K562 (cell line): ENCODE results near the gene SPINK8.

Source experiments
- ZKSCAN1 ChIP-seq: fragments of 150-350 bp; IDR thresholded peaks from 2 replicates; pipeline ENCODE4 v1.6.1; 2016; ENCODE audit warnings: low read depth, low read length
- ZNF253 ChIP-seq: fragments of 250-450 bp; sonication (Bioruptor Pico); conservative IDR thresholded peaks from 2 replicates; pipeline ENCODE4 v1.6.1; 2021; ENCODE audit warnings: mild to moderate bottlenecking
- ZNF274 ChIP-seq: IDR thresholded peaks from 2 replicates; pipeline ENCODE4 v1.6.1; 2011; ENCODE audit warnings: low read depth, mild to moderate bottlenecking, low read length, moderate library complexity, borderline replicate concordance
- TF ChIP-seq, protein P1 (sequence below), 3 experiments: IDR thresholded peaks in 2 of 3; conservative IDR thresholded peaks in 1 of 3; 2 replicates each; pipeline ENCODE4 v1.5.1; 2011 to 2012; ENCODE audit warnings: low read length in 3 of 3, mild to moderate bottlenecking in 3 of 3, control low read depth in 2 of 3, improper control_type of control experiment in 1 of 3, inconsistent platforms in 1 of 3, low read depth in 1 of 3, mixed read lengths in 1 of 3, moderate library complexity in 1 of 3; ENCODE audit not compliant: insufficient read depth in 2 of 3
- TF ChIP-seq, protein P2 (sequence below): fragments of 450-650 bp; IDR thresholded peaks from 2 replicates; pipeline ENCODE4 v1.6.1; 2014; ENCODE audit warnings: low read depth, mild to moderate bottlenecking, moderate library complexity, borderline replicate concordance

- no peak for TF ChIP-seq ZNF253 (CRISPR knock-in tag)
- TF ChIP-seq ZKSCAN1: no peak
- TF ChIP-seq, protein P1, sequence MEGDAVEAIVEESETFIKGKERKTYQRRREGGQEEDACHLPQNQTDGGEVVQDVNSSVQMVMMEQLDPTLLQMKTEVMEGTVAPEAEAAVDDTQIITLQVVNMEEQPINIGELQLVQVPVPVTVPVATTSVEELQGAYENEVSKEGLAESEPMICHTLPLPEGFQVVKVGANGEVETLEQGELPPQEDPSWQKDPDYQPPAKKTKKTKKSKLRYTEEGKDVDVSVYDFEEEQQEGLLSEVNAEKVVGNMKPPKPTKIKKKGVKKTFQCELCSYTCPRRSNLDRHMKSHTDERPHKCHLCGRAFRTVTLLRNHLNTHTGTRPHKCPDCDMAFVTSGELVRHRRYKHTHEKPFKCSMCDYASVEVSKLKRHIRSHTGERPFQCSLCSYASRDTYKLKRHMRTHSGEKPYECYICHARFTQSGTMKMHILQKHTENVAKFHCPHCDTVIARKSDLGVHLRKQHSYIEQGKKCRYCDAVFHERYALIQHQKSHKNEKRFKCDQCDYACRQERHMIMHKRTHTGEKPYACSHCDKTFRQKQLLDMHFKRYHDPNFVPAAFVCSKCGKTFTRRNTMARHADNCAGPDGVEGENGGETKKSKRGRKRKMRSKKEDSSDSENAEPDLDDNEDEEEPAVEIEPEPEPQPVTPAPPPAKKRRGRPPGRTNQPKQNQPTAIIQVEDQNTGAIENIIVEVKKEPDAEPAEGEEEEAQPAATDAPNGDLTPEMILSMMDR (IDR thresholded peaks at IDR 0.05 in 2 of 3, conservative IDR thresholded peaks at IDR 0.05 in 1 of 3; ENCODE audit: insufficient read depth in 2 of 3, low read depth in 1 of 3, low read length in 3 of 3): no peak
- TF ChIP-seq, protein P2, sequence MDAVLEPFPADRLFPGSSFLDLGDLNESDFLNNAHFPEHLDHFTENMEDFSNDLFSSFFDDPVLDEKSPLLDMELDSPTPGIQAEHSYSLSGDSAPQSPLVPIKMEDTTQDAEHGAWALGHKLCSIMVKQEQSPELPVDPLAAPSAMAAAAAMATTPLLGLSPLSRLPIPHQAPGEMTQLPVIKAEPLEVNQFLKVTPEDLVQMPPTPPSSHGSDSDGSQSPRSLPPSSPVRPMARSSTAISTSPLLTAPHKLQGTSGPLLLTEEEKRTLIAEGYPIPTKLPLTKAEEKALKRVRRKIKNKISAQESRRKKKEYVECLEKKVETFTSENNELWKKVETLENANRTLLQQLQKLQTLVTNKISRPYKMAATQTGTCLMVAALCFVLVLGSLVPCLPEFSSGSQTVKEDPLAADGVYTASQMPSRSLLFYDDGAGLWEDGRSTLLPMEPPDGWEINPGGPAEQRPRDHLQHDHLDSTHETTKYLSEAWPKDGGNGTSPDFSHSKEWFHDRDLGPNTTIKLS: no peak
- no peak for TF ChIP-seq ZNF274
Measured at GRCh38 chr3:48338635-48339034, 5.2 kb upstream of the SPINK8 start.
